NCI-H524 (cell line): ENCODE data around the gene TADA3.

ENCODE experiments used
- DNase-seq, 2 experiments: peaks; one replicate each; lab custom pipeline; 2025; lab: John Stamatoyannopoulos, UW

TADA3 gene

DNA sequence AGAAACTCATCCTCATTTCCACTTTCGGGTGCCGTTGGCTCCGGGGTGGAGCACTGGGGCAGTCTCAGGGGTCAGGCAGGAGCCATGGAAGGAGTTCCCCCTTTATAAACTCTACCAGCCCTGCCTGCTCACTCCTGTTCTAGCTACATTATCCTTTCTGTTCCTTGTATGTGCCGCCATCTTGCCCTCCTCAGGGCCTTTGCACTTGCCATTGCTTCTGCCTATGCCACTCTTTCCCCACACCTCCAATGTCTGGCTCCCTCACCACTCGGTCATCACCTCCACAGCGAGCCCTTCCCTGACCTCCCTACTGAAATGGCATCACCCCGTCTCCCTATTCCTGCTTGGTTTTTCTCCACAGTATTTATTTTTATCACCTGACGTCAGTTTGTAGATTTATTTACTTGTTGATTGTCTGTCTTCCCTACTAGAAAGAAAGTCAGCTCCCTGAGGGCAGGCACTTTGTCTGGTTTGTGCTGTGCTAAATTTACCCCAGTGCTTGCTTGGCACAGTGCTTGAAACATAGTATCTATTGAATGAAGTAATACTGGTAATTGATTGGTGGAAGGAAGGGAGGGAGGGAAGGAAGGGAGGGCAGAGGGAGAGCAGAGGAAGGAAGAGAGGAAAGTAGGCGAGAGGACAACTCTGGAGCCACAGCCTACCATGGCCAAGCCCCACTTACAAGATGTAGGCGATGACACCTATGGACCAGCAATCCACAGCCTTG is 31.3 kb downstream of the TADA3 start:
- no peak for DNase-seq

DNA sequence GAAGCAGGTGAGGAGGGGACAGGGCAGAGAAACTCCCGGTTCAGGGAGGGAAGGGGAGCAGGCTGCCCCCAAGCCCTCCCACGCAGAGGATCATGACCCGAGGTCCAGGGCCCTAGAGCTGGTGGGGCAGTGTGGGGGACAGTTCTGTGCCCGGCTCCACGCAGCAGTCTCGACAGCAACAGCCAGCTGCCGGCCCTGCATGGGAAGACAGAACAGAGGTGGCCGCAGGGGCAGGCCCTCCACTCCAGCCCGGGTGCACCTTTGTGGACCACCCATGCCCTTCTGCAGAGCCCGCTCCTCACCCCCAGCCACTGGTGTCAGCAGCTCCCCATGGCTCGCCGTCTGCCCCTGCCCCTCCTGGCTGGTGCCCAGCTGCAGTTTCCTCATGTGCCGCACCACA is 34.8 kb downstream of the TADA3 start:
- DNase-seq, result no peak

DNA sequence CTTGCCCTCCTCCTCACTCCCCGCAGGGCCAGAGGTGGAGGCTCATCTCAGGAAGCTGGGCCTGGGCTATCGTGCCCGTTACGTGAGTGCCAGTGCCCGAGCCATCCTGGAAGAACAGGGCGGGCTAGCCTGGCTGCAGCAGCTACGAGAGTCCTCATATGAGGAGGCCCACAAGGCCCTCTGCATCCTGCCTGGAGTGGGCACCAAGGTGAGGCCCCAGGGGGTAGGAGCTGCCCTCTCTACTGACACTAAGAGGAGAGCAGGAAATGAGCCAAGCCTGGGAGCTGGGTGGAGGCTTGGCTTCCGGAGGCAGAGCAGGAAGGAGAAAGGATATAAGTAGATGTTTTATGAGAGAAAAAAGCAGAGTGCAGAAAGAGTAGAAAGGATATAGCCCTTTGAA is 37.6 kb downstream of the TADA3 start:
- DNase-seq, result no peak

DNA sequence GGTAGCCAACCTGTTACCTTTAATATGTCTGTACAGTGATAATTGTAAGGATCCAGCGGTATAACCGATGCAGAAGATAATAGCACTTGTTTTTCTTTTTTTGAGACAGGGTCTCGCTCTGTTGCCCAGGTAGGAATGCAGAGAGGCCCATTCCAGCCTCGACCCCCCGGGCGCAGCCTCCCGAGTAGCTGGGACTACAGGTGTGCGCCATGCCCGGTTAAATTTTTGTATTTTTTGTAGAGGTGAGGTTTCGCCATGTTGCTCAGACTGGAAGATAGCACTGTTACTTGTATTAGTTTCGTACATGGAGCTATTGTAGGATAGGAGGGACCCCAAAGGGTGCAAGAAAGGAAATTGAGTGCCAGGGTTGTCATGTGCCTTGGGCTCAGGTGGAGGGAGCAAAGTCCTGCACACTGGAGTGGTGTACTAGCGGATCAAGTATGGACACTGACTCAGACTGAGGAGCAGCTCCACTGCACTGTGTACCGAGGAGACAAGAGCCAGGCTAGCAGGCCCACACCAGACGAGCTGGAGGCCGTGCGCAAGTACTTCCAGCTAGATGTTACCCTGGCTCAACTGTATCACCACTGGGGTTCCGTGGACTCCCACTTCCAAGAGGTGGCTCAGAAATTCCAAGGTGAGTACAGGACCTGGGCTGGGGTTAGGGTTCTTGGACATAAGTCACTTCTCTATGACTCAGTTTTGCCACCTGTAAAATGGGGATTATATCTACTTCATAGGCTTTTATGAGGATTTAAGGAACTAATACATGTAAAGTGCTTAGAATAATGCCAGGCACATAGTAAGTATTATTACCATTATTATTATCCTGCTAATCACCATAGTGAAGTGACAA is 41.5 kb downstream of the TADA3 start:
- DNase-seq, result peak in 1 of 2 experiments; percentile 10

DNA sequence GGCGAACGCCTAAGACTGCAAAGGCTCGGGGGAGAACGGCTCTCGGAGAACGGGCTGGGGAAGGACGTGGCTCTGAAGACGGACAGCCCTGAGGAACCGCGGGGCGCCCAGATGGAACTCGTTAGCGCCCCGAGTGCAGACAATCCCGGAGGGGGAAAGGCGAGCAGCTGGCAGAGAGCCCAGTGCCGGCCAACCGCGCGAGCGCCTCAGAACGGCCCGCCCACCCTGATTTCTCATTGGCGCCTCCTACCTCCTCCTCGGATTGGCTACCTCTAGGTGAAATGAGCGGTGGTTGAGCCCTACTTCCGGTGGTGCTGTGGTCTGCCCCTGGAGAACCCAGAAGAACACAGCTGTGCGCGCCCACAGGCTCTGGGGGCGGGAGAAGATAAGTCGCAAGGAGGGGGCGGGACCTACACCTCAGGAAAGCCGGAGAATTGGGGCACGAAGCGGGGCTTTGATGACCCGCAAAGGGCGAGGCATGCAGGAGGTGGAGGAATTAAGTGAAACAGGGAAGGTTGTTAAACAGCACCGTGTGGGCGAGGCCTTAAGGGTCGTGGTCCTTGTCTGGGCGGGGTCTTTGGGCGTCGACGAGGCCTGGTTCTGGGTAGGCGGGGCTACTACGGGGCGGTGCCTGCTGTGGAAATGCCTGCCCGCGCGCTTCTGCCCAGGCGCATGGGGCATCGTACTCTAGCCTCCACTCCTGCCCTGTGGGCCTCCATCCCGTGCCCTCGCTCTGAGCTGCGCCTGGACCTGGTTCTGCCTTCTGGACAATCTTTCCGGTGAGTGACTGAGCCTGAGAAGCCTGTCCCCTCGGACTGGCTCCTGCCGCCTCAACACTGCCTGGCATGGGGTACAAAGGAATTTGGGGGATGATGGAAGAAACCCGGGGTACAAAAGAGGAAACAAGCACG is 42.4 kb downstream of the TADA3 start, which contains the start of gene OGG1:
OGG1 (plus strand) TSS at position 308 of the 911 bp plus-strand sequence; CDS start at position 643, 335 bp downstream.
- DNase-seq, result peak; percentile 97 to 98

DNA sequence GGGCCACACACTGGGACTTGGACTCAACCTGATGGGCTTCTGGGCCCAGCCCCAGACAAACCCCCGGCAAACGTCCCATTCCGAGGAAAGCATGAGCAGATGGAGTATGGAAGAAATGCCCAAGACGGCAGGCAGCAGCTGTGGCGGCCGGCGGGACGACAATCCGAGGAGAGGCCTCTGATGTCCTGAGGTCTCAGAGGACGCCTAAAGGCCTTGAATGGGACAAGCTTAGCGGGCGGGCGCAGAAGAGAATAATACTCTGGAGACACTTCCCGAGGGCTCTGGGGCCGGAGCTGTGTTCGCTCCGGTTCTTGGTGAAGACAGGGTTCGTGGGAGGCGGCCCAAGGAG is 43.0 kb downstream of the TADA3 start:
- DNase-seq, result peak in 1 of 2 experiments; percentile 79

DNA sequence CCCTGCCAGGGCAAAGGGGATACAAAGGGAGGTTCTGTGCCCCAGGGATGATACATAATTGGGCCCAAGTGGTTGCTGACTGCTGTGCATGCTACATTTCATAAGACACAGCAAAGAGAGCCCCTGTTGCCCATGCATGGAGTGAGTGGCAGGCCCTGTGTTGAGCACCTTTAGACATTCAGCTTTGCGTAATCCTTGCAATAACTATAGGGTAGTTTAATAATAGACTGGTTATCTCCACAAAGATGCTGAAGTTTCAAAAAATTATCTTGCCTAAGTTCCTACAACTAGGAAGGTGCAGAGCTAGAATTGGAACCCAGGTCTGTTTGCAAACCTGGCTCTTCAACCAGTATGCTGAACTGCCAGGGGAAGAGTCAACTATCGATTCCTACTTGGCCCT is 44.2 kb downstream of the TADA3 start:
- no peak for DNase-seq

DNA sequence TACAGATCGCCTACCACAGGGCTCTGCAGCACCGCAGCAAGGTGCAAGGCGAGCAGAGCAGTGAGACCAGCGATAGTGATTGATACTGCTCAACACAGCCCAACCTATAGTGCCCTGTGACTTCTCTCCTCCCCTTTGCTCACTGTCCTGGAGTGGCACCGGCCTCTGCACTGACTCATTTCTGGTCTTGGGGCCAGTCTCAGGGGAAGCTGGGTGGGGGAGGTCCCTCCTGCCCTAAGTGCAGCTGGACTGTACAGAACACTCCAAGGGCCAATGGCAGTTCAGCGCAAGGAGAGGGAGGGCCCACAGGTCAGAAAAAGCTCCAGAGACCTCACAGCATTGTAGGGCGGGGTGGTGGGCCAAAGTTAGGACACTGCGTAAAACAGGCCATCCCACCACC is 45.0 kb downstream of the TADA3 start:
- DNase-seq, result no peak

DNA sequence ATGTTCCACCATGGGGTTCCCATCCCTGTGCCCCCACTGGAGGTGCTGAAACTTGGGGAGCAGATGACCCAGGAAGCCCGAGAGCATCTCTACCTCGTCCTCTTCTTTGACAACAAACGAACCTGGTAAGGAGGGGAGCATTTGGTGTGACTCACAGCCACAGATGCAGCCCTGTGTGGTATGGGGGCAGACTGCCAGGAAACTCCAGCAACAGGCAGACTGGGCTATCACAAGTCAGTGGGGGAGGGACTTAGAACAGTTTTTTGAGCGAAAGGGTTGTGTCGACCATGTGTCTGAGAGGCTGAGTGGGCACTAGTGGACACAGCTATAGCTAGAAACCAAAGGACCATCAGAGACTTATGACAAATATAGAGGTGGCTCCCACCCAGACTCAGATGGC is 45.9 kb downstream of the TADA3 start:
- DNase-seq, result no peak

DNA sequence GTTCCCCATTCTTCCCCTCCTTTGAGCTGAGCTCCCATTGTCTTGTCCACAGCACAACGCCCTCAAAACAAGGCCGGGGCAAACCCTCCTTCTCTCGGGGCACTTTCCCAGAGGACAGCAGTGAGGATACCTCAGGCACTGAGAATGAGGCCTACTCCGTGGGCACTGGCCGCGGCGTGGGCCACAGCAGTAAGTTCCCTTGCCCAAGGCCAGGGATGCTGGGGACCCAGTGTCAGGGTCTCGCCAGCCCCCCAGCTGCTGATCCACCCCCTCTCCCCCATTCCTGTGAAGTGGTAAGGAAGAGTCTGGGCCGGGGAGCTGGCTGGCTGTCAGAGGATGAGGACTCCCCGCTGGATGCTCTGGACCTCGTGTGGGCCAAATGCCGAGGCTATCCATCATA is 46.8 kb downstream of the TADA3 start:
- DNase-seq, result no peak

DNA sequence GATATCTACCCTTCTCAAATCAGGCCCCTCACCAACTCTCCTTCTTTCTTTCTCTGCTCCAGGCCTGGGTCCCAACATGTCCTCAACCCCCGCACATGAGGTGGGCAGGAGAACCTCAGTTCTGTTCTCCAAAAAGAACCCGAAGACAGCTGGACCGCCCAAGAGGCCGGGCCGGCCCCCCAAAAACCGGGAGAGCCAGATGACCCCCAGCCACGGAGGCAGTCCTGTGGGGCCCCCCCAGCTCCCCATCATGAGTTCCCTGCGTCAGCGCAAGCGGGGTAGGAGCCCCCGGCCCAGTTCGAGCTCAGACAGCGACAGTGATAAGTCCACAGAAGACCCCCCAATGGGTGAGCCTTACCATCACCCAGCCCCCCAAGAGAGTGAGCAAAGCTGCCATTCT is 48.1 kb downstream of the TADA3 start:
- DNase-seq, result no peak

DNA sequence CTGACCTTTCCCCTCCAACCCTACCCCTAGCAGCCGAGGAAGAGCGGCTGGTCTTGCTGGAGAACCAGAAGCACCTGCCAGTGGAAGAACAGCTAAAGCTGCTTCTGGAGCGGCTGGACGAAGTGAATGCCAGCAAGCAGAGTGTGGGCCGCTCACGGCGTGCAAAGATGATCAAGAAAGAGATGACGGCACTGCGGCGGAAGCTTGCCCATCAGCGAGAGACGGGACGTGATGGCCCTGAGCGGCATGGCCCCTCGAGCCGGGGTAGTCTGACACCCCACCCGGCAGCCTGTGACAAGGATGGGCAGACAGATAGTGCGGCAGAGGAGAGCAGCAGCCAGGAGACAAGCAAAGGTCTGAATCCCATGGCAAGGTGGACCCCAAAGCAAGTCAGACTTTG is 48.7 kb downstream of the TADA3 start:
- DNase-seq, result no peak

DNA sequence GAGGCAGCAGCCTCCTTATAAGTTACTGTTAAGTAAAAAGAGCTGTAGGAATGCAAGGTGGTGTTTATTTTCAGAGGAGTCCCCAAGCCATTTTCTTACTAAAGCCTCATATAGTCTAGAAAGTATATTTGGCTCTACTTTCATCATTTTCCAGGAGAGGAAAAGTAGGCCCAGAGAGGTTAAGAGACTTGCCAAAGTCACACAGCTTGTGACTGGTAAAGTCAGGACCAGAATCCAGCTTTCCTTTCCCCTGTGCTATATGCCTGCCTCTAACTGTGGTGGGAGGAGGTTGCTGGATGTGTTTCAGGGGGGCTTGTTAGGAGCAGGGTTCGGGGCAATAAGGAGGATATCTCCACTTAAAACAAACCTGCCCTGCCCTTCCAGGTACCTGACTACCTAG is 49.7 kb downstream of the TADA3 start:
- no peak for DNase-seq

DNA sequence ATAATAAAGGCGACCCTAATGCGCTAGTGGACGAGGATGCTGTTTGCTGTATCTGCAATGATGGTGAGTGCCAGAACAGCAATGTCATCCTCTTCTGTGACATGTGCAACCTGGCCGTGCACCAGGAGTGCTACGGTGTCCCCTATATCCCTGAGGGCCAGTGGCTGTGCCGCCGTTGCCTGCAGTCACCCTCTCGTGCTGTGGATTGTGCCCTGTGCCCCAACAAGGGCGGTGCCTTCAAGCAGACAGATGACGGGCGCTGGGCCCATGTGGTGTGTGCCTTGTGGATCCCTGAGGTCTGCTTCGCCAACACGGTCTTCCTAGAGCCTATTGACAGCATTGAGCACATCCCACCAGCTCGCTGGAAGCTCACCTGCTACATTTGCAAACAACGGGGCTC is 53.1 kb downstream of the TADA3 start:
- no peak for DNase-seq

DNA sequence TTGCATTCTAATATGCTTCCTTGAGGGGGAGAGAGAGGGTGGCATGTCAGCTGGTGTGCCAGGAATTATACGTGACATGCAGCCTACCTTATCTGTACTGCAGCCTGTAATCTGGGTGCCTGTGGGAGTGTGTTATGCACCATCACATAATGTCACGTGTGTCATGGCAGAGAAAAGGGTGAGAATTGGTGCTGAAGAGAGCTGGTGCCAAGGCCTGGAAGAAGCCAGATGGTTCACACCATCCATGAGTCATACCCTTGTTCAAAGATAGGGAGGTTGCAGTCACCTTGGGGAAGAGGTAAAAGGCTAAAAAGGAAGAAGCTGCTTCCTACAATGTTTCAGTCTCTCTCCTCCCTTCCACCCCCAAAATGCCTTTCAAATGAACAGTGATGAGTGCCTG is 55.4 kb downstream of the TADA3 start:
- no peak for DNase-seq

DNA sequence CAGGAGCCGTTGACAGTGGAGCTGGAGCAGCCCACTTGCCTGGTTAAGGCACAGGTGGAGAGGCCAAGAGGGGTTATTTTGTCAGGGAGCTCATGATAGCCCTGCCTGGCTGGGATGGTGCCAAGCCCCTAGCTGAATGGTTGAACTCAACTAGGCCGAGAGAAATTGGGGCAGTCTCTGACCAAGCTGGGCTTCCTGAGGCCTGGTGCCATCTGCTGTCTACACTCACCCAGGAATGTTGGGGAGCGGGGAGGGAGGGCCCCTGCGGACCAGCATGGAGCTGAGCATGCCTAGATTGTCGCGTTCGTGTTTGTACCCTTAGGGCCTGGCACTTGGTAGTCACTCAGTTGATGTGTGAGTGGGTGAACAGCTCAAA is 59.5 kb downstream of the TADA3 start:
- no peak for DNase-seq

DNA sequence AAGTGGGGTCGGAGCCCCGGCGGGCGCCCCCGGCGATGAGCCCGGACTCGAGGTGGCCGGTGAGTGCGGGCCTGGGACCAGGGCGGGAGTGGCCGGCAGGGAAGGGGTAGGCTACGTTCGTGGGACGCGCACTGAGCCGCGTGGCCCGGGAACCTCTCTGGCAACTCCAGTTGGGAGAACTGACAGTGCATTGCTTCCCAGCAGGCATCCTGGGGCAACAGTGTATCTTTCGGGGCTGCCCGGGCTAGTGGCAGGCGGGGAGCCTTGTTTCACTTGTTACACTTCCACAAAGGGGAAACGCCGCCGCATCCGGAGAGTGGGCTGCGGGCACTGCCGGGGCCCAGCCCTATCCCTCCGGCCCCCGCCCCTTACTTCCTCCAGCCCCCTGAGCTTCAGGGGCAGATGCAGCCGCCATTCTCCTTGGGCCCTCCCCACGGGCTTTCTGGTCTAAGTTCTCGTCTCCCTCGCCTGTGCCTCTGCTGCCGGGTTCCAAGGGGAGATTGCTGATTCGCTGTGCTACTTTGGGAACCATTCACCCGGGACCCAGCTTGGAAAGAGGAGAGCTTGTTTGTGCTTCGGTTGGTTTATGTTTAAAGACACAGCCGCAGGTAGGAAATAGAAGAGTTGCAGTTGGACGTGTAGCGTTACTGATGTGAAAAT is 60.1 kb downstream of the TADA3 start:
- DNase-seq, result no peak

DNA sequence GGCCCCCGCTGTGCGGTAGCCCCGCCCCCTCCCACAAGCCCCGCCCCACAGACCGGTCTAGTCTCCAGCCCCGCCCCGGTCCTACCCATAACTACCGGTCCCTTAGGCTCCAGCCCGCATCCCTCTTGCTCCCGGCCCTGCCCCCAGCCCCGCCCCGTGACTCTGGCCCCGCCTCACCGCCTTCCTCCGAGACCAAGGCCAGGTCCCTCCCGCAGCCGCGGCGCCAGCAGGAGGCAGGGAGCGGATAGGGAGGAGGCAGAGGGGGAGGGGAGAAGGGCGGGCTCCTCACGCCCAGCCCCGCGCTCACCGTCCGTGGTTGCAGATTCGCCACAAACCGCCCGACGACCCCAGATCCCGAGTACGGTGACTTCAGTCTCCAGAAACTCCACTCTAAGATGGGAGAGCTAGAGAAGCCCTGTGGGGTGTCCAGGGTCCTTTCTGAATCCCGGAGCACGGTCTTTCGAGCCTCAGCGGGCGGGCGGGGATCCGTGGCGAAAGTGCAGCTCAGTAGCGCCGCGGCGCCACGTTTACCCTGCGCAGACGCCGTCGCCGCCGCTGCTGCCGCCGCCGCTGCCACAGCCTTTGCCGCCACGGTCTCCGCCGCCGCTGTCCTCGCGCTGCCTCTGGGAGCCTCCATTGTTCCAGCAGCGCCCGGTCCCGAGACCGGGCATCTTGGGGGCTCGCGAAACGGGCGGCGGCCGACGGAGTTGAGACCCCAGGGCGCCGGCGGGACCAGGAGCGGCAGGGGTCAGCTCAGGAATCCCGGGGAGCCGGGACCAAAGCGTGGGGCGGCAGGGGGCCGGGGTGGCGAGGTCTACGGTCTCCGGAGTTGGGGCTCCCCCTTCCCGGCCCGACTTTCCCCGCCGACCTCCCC is 60.8 kb downstream of the TADA3 start, which contains the start of gene BRPF1:
BRPF1 (plus strand) TSS at position 530 of the 874 bp plus-strand sequence. CDS start 2,406 bp downstream, outside the sequence.
- peak; percentile 95 to 97 for DNase-seq

DNA sequence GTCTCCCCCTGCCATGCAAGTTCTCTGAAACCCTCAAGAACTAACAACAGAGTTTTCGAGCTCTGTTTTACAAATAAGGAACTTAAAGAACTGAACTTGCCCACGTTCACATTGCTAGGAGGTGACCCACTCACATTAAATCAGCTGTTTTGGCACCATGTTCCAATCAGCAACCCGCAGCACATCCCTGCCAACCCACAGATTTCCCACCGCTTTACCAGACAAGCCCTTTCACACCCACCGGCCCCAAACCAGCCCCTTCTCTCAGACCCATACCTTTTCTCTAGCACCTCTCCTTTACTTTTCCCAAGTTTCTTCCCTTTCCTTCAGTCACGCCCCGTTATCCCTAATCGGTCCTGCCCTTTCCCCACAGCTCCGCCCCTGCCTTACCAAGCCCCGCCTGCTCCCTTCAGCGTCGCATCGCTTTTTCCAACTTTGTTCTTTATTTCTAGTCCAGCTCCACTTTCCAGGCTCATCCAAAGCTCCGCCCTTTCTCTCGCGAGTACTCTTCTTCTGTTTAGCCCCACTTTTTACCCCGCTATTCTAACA is 61.5 kb downstream of the TADA3 start:
- no peak for DNase-seq
